NCI-H345 (cell line): ENCODE measurements around the gene ZC3H14.
A peak's percentile ranks its signal among the peaks of the same experiment; 100 is the strongest.

Experiments used
- DNase-seq: peaks from one replicate; lab custom pipeline; 2025; lab: John Stamatoyannopoulos, UW

ZC3H14 gene

GRCh38 chr14:88552876-88553275 is 10.0 kb upstream of the ZC3H14 start:
- DNase-seq, result no peak

- no peak for DNase-seq
Measured at GRCh38 chr14:88553886-88554456, 8.9 kb upstream of the ZC3H14 start.

DNA sequence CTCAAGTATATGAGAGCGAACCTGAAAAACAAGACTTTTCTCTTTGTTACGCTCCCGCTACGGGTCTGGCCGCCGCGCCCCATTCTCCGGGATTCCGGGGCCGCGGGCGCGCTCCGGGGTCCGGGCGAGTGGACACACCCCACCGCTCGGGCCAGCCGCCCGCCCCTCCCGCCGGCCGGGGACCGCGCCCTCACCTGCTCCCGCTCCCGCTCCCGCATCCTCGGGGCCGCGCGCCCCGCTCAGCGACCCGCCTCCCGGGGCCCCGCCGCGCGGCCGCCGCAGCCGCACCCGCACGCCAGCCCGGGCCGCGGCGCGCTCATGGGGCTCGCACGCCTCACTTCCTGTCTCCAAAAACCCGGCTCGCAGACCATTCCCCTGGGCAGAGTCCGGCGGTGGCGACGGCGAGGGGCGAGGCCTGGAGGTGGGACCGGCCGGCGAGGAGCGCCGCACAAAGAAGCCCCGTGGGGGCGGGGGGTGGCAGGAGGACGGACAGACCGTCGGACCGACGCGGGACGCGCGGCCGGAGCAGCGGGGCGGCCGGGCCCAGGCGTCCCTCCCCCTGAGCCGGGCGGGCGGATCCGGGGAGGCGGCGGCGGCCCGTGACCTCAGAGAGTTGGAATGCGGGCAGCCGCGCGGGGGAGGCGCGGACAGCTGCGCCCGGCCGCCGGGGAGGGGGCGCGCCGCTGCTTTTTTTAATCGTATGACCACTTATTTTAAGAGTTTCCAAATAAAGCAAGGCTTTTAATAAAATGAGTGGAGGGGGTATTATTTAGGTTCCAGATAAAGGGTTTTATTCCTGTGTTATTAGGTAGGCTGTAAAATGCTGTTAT is 8.2 kb upstream of the ZC3H14 start, which contains the start of gene PTPN21:
Gene PTPN21 (minus strand): TSS at position 551 of the 830 bp plus-strand sequence. CDS start 4,590 bp downstream, outside the sequence.
- peak; percentile 25 for DNase-seq

GRCh38 chr14:88556581-88556980 is 6.3 kb upstream of the ZC3H14 start:
- DNase-seq, result no peak

DNA sequence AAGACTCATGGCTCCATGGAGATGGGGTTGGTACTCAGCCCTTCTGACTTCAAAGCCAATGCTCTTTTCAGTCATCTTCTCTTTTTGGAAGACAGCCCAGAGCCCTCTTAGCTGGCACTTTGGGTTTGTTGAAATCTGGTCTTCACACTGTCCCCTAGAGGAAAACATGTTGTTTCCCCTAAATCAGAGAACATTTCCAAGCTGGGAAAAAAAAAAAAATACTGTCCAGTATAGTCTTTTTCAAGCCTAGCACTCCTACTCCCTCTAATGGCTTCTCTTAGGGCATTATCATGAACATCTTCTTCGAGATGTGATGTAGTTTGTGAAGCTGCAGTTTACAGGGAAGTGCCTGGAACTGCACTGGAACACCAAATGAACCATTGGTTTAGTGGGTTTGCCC is 3.0 kb upstream of the ZC3H14 start:
- no peak for DNase-seq

- DNase-seq, result no peak
Measured at GRCh38 chr14:88562532-88562830, 356 bp upstream of the ZC3H14 start.

DNA sequence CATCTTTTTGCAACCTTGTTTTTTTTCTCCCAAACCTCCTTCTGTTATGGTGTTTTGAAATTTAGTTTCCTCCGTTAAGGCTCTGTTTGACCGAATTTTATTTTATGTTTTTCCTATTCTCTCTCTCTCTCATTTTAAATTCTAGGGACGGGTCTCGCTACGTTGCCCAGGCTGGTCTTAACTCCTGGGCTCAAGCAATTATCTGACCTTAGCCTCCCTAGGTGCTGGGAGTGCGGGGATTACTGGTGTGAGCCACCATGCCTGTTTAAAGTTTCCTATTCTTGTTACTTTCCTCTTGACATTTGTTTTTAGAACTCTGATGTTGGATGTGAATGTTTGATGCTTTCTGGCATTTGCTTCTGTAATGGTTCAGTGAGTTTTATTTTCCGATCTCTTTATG is 1.0 kb downstream of the ZC3H14 start:
- no peak for DNase-seq

- no peak for DNase-seq
Measured at GRCh38 chr14:88565427-88565826, 2.6 kb downstream of the ZC3H14 start.

DNA sequence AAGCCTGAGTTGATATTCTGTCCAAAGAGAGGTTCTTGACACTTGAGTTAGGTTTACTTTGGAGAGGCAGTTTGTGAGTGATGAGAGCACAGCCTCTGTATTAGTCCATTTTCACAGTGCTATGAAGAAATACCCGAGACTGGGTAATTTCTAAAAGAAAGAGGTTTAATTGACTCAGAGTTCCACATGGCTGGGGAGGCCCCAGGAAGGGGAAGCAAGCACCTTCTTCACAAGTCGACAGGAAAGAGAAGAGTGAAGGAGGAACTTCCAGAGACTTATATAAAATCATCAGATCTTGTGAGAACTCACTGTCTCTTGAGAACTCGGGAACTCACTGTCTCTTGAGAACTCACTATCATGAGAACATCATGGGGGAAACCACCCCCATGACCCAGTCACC is 5.4 kb downstream of the ZC3H14 start:
- no peak for DNase-seq

GRCh38 chr14:88572117-88572516 is 9.3 kb downstream of the ZC3H14 start:
- no peak for DNase-seq

GRCh38 chr14:88576222-88576621 is 13.4 kb downstream of the ZC3H14 start:
- DNase-seq, result no peak

- no peak for DNase-seq
Measured at GRCh38 chr14:88584451-88584850, 21.6 kb downstream of the ZC3H14 start.

DNA sequence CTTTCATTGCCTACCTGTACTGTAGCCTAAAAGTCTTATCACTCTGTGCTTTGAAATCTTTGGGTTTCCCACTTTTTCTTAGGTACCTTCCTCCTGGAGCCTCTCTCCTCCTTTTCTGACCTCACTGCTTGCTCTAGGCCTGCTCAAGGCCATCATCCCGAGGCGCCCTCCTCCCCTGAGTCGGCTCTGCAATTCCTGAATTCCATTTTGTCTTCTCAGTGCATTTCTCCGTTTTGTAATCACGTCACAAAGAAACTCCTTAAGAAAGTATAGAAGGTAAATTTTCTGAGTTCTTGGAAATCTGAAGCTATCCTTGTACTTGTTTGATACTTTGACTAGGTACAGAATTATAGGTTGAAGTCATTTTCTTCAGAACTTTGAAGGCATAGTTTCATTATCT is 25.2 kb downstream of the ZC3H14 start:
- no peak for DNase-seq

DNA sequence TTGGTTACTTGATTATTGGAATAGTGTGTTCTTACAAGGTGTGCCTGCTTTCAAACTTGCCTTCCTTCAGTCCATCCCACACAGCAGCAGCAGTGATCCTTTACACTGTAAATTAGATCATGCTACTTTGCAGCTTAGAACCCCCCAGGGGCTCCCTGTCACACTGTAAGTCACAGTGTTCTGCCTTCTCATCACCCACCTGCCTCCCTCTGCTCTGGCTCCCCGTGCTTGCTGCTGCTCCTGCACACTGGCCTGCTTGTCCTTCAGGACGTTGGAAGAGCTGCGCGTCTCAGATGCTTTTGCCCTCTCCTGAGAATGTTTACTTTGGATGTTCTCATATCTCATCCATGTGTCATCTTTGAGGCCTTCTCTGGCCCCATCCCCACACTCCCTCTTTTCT is 27.3 kb downstream of the ZC3H14 start:
- DNase-seq, result no peak

DNA sequence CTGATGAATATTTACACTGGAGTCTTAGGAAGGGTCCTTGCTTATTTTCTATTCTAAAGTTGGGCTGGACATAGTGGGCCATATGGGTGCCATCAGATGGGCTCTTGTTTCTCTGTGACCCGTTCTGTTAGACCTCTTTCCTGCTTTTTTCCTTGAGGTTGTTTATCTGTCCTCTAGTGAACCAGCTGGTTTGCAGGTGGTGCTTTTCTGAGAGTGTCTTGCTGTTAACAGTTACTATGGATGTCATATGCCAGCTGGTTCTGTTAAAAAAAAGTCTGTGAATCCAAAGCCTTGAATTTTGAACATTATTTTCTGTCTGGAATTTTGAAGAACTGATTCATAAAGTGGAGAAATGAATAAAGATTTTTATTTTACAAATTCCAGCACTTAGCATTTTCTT is 29.2 kb downstream of the ZC3H14 start:
- DNase-seq, result no peak

GRCh38 chr14:88597038-88597437 is 34.2 kb downstream of the ZC3H14 start:
- DNase-seq, result no peak

DNA sequence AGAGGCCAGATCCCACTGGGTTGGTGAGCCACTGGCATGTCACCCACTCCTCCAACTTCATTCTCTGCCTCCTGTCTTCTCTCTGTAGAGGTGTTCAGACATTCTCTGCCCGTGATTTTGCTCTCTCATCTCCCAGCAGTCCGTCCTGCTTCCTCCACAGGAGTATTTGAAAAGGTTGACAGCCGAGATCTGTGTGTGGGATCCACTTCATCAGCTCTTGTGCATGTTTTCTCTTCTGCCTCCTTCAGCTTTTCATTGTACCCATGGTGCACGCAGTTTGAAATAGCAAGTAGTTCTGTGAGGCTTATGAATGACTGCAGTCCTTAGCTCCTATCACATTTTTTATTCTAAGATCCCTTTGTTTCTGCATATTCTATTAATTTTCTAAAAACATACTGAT is 34.8 kb downstream of the ZC3H14 start:
- DNase-seq, result no peak

- no peak for DNase-seq
Measured at GRCh38 chr14:88598097-88598675, 35.3 kb downstream of the ZC3H14 start.

DNA sequence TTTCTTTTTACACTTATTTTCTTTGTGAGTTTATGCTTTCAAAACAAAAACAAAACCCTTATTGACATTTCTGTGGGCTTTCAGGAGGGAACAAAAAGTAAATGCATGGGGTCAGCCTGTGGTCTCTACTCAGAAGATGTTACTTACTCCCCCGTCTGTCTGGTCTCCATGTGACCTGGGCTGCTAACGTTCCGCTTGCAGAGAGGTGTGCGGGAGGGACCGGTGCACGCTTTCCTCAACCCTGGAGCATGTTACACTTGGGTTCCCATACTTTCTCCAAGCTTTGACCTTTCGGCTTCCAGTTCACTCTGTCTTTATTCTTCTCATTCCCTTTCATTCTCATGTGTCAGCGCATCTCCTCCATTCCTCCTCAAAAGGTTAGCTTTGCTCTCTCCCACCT is 36.5 kb downstream of the ZC3H14 start:
- no peak for DNase-seq

DNA sequence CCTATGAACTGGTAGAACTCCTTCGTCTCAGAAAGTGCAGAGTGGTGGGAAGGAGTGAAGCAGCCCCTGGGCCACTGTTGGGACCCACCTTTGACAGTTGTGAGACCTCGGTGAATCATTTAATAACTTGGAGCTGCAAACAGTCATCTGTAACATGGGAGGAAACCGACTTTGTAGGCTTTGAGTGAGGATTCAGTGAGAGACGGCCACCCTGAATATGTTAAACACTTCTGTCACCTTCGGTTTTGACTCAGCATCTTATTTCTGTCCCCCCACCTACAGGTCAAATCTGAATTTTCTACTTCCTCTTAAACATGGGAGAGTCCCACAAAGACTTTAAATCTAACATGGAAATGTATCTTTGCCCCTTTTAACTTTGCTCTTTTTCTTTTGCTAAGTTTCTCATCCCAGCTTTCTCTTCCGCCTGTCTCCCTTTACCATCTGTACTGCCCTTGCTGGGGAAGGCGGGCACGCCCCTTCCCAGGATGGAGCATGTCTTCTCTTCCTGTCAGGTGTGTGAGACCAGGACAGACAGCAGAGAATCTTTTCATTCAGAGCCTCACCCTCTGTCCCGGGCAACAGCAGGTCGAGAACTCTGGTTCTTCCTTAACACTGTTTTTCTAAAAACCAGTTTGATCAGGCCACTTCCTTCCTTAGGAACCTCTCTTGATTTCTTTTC is 37.1 kb downstream of the ZC3H14 start:
- no peak for DNase-seq

GRCh38 chr14:88604212-88604611 is 41.4 kb downstream of the ZC3H14 start:
- DNase-seq, result no peak

GRCh38 chr14:88605594-88605993 is 42.8 kb downstream of the ZC3H14 start:
- DNase-seq, result no peak

- no peak for DNase-seq
Measured at GRCh38 chr14:88607829-88608228, 45.0 kb downstream of the ZC3H14 start.
